Bone marrow (tissue), 2 donors: ENCODE data around the gene RAB6B.

Experiments used
- DNase-seq, 2 donors: peaks; one replicate each; lab custom pipeline; 2025; lab: John Stamatoyannopoulos, UW

RAB6B gene

GRCh38 chr3:133894353-133895207, 1.1 kb downstream of the RAB6B start:
- no peak for DNase-seq

- DNase-seq = no peak
Measured at GRCh38 chr3:133893683-133894352, 1.9 kb downstream of the RAB6B start.

DNA sequence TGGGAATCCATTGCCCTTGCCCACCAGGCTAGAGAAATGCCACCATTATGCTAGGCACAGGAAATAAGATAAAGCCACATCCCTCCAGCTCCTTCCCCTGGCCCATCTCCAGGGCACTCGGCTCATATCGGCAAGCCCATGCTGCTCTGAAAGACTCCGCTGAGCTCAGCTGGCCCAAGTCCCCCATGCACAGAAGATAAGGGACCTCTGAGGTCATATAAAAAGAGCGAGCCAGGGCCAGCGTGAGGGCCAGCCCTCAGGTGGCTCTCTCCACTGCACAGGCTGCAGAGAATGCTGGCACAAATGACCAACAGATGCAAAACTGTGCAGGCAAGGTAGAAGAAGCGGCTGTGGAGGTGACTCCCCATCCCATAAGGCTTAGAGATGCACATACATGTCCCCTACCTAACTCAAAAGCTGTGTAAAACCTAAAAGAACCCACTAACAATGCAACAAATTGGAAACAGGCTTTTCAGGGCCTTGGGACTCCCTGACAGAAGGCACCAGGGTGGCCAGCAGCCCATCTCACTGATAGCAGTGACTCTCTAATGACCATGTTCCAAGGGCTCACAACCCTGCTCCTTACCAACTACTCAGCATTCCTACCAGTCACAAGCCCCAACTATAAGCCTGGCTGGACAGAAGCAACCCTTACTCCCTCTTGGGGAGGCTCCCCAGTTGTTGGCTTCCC, 3.0 kb downstream of the RAB6B start:
- DNase-seq = no peak

- DNase-seq = no peak
Measured at GRCh38 chr3:133891662-133892378, 3.9 kb downstream of the RAB6B start.

GRCh38 chr3:133890972-133891644, 4.6 kb downstream of the RAB6B start:
- no peak for DNase-seq

DNA sequence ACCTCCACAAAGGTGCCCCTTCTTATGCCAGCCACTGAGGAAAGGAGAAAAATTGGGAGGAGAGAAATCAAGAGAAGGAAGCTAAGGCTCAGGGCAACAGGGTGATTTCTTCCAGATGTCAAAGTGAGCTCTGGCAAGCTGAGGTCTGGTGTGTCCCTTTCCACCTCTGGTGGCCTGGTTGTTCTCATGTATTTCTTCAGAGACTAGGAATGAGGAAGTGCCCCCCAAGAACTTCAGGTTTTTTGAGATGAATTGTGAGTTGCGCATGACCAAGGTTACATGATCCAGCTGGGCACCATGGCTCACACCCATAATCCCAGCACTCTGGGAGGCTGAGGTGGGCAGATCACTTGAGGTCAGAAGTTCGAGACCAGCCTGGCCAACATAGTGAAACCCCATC, 5.6 kb downstream of the RAB6B start:
- no peak for DNase-seq

DNA sequence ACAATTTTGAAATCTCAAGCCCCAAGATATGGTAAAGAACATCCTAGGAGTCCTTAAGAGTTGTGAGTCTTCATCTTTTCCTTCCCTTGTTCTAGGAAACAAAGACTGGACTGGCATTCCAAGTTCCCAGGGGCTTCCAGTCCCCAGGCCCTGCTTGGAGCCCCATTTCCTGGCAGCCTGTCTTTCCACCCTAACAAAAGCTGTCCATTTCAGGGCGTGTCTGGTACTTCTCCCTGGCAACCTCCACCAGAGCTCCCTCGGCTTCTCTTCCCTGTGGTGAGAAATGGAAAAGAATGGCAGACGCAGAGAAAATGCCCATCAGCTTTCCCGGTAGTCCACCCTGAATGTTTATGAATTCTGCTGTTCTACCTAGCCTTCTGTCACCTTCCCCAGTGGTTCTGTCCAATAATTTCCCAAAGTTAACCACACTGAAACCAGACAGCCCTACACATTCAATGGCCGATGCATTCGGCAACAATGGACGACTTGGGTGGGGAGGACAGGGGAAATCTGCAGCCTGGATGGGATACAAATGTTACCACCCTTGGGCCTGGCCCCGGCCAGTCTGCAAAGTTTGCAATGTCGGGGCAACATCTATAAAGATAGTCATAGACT, 6.8 kb downstream of the RAB6B start:
- no peak for DNase-seq

DNA sequence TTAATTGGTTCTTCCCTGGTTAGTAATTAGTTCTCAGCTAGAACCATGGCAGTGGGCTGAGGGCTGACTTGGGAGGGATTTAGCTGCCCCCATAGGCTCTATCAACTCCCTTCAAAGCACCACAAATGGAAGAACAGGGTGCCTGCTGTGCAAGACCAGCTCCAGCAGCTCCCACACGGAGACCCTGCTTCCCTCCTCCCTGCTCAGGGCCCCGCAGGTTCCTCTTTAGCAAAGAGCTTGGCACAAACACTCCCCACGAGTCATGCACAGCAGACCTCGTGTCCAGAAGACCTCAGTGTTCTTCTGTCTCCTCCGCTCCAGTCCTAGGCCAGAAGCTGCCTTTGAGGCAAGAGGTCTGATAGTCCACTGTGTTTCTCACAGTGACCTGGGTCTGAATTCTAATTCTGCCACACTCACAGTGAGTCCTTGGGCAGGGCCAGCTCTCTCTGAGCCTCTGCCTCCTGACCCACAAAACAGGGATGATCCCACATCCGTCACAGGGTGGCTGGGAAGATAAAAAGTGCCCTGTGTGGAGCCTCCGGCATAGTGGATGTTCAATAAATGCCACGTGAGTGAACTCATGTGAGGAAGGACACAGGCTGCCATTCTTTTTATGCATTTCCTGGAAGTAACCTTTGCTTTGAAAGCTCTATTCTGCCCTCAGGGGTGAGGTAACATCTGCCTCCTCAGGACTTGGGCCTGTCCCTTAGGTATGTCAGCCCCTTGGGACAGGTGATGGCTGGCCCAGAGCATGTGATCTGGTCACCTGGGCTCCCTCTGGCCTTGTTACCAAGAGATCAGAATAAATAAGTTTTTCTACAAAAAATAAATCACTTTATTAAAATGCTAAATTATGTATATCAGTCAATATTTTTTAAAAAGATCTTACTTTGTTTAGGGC, 7.6 kb downstream of the RAB6B start:
- DNase-seq = no peak

GRCh38 chr3:133887074-133887802, 8.4 kb downstream of the RAB6B start:
- no peak for DNase-seq

- no peak for DNase-seq
Measured at GRCh38 chr3:133886031-133886722, 9.5 kb downstream of the RAB6B start.

- no peak for DNase-seq
Measured at GRCh38 chr3:133884887-133885711, 10.6 kb downstream of the RAB6B start.

GRCh38 chr3:133884054-133884886, 11.4 kb downstream of the RAB6B start:
- DNase-seq = no peak

- no peak for DNase-seq
Measured at GRCh38 chr3:133883641-133884040, 12.0 kb downstream of the RAB6B start.

DNA sequence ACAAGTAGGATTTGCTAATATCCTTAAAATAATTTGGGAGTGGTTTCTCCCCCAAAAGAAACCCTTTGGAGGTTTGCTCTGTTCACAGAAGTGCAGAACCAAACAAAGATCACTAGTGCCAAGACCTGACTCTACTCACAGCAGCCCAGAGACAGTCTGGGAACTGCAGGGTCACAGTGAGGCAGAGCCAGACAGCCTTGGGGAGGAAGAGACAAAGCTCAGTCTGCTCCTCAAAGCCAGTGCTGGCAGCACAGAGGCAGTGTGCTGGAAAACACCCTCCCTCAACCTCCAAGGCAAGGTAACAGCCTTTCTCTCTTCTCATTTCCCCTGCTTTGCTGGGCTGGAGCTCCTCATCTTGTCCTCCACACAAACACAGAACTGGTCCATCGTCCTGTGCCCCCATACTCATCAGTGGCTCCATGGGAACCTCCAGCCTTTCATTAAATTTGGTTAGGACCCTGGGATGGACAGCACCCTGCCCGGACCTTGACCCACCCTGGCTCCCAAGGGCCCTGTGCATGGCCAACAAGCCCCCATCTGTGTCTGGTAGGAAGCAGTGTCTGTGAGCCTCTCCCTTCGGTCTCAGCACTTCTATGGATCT, 12.6 kb downstream of the RAB6B start:
- DNase-seq = no peak

GRCh38 chr3:133881939-133882825, 13.5 kb downstream of the RAB6B start:
- no peak for DNase-seq

GRCh38 chr3:133881492-133881891, 14.2 kb downstream of the RAB6B start:
- no peak for DNase-seq
